GM12878 (cell line): ENCODE measurements around the gene DNMT3A. TPM values are rescaled to one million over a fixed set of nuclear protein-coding genes. Genes with fewer than 3 reads are reported as not detected.

Source experiments
- ATAC-seq: fragments of 200-7000 bp; cut with Tn5 transposase; 3 replicates; pipeline ENCODE4 v1.9.1; 2020; ENCODE audit warnings: mild to moderate bottlenecking, moderate library complexity
- BruUV-seq: library from RNA; stranded (reverse); fragments of 400-500 nt; replicated peaks from 2 replicates; lab custom pipeline; 2021; lab: Mats Ljungman, UMichigan
- CTCF ChIA-PET: fragments of 300-600 bp; sonication (Branson Sonifier 250); formaldehyde crosslinking; extraction: SDS; loops from one replicate; lab custom pipeline; 2021; ENCODE audit warnings: inconsistent platforms; lab: Yijun Ruan, JAX
- POLR2A ChIA-PET: fragments of 350-600 bp; formaldehyde crosslinking; extraction: SDS; loops from one replicate; lab custom pipeline; 2021; ENCODE audit warnings: inconsistent platforms; lab: Charles Lee
- RAD21 ChIA-PET: fragments of 300-600 bp; sonication (Branson Sonifier 250); formaldehyde crosslinking; loops from one replicate; lab custom pipeline; 2023; ENCODE audit warnings: antibody characterized with exemption; ENCODE audit not compliant: unreplicated experiment; lab: Charles Lee
- SMC1A ChIA-PET: fragments of 300-600 bp; sonication (Branson Sonifier 250); formaldehyde crosslinking; loops from one replicate; lab custom pipeline; 2023; ENCODE audit not compliant: unreplicated experiment, uncharacterized antibody; lab: Charles Lee
- DNase-seq: peaks from one replicate; pipeline ENCODE4 v3.0.0-alpha.2; 2011; ENCODE audit warnings: low read depth, low spot score
- FAIRE-seq: peaks from 3 replicates; lab custom pipeline; 2011; peaks lifted over from hg19 to GRCh38; lab: Jason Lieb, UNC
- H2AFZ ChIP-seq: 2 replicates; pipeline ENCODE4 v1.6.0; 2011; ENCODE audit warnings: low read depth, low read length, control low read depth; ENCODE audit not compliant: control insufficient read depth
- H3K27ac ChIP-seq: 2 replicates; pipeline ENCODE4 v1.5.1; 2011; ENCODE audit warnings: control low read depth; ENCODE audit not compliant: control insufficient read depth, insufficient read depth
- H3K27me3 ChIP-seq, 2 experiments: replicated peaks in 1 of 2; 2 replicates each; pipeline versions ENCODE4 v1.6.0 to v1.6.1; 2011; ENCODE audit warnings: low read length in 1 of 2; ENCODE audit not compliant: control insufficient read depth in 2 of 2, insufficient read depth in 2 of 2
- H3K36me3 ChIP-seq, 2 experiments: 2 replicates each; pipeline ENCODE4 v1.5.1; 2011; ENCODE audit warnings: low read length in 1 of 2; ENCODE audit not compliant: control insufficient read depth in 2 of 2, insufficient read depth in 2 of 2
- H3K4me1 ChIP-seq: 2 replicates; pipeline ENCODE4 v1.6.1; 2011; ENCODE audit warnings: mild to moderate bottlenecking, low read length, moderate library complexity, mixed read lengths; ENCODE audit not compliant: control insufficient read depth, insufficient read depth
- H3K4me2 ChIP-seq: 2 replicates; pipeline ENCODE4 v1.6.0; 2011; ENCODE audit warnings: control low read depth; ENCODE audit not compliant: control insufficient read depth, insufficient read depth
- H3K4me3 ChIP-seq: fragments of 200-600 bp; sonication (generic); 2 replicates; pipeline ENCODE4 v1.5.1; 2016
- H3K79me2 ChIP-seq: 2 replicates; pipeline ENCODE4 v1.6.0; 2011; ENCODE audit warnings: low read length; ENCODE audit not compliant: control insufficient read depth, insufficient read depth
- H3K9ac ChIP-seq: 2 replicates; pipeline ENCODE4 v1.8.0; 2011; ENCODE audit warnings: low read length, control low read depth, mixed read lengths; ENCODE audit not compliant: control insufficient read depth, insufficient read depth
- H3K9me3 ChIP-seq: replicated peaks from 3 replicates; pipeline ENCODE4 v1.5.1; 2011; ENCODE audit warnings: mild to moderate bottlenecking, low read length; ENCODE audit not compliant: control insufficient read depth, insufficient read depth
- H4K20me1 ChIP-seq: 2 replicates; pipeline ENCODE4 v1.6.0; 2011; ENCODE audit not compliant: control insufficient read depth, insufficient read depth
- BCL3 ChIP-seq: IDR thresholded peaks from 2 replicates; pipeline ENCODE4 v1.6.1; 2011; ENCODE audit warnings: borderline replicate concordance, low read depth, mild to moderate bottlenecking, moderate library complexity, low read length; ENCODE audit not compliant: insufficient read depth, poor library complexity, severe bottlenecking
- CBX3 ChIP-seq: fragments of 200-600 bp; sonication (generic); IDR thresholded peaks from 2 replicates; pipeline ENCODE4 v1.6.1; 2016; ENCODE audit warnings: low read depth, borderline replicate concordance
- EZH2 ChIP-seq: IDR thresholded peaks from 2 replicates; pipeline ENCODE4 v1.6.1; 2012; ENCODE audit warnings: low read depth, mild to moderate bottlenecking, control low read depth, inconsistent platforms, low read length, borderline replicate concordance; ENCODE audit not compliant: control insufficient read depth
- NFYA ChIP-seq: IDR thresholded peaks from 2 replicates; pipeline ENCODE4 v1.6.1; 2011; ENCODE audit warnings: low read depth, mild to moderate bottlenecking, low read length, improper control_type of control experiment, borderline replicate concordance
- PBX3 ChIP-seq: IDR thresholded peaks from 2 replicates; pipeline ENCODE4 v1.6.1; 2011; ENCODE audit warnings: mild to moderate bottlenecking, low read depth, low read length, moderate library complexity; ENCODE audit not compliant: insufficient replicate concordance
- POU2F2 ChIP-seq: IDR thresholded peaks from 3 replicates; pipeline ENCODE4 v1.6.1; 2011; ENCODE audit warnings: low read depth, mild to moderate bottlenecking, low read length, borderline replicate concordance
- REST ChIP-seq: IDR thresholded peaks from 2 replicates; pipeline ENCODE4 v1.6.1; 2012; ENCODE audit warnings: mild to moderate bottlenecking, low read depth, low read length
- SUZ12 ChIP-seq: fragments of 200-600 bp; sonication (generic); IDR thresholded peaks from one replicate; pipeline ENCODE4 v1.6.1; 2018; ENCODE audit warnings: antibody characterized with exemption, mild to moderate bottlenecking; ENCODE audit not compliant: unreplicated experiment
- WGBS: methylation state at CpG from one replicate; pipeline ENCODE4 v1.1.6; 2016; ENCODE audit warnings: low lambda C conversion rate; ENCODE audit not compliant: insufficient replicate concordance, insufficient coverage; ENCODE audit errors: missing lambda C conversion rate; 5-methylcytosine and 5-hydroxymethylcytosine counted together
- in situ Hi-C: fragments of 300-500 bp; cut with MboI; formaldehyde crosslinking; loops from 9 replicates; pipeline ENCODE4 v1.14.3; 2018; ENCODE audit warnings: mixed read lengths
- intact Hi-C: fragments of 100-400 bp; cut with micrococcal nuclease; formaldehyde crosslinking; loops from one replicate; pipeline ENCODE4 v1.14.2; 2022; ENCODE audit not compliant: unreplicated experiment
- polyA plus RNA-seq, 11 experiments: library from polyadenylated mRNA; depleted of rRNA in 4 of 11; unstranded in 6 of 11; stranded (reverse) in 5 of 11; fragments of >200 nt; fragmentation: Nextera tagmentation in 4 of 11; fragmentation: Illumina TruSeq in 1 of 11; extraction: Ambion mirVana in 4 of 11; extraction: Trizol in 1 of 11; gene quantifications; 1 replicate in 1 of 11; 2 replicates in 10 of 11; pipeline versions ENCODE4 v1.2.1 to v1.2.3, GENCODE V29; 2011 to 2016; ENCODE audit warnings: inconsistent platforms in 2 of 11, missing spikeins in 2 of 11, low read depth in 1 of 11
- total RNA-seq, 4 experiments: library from RNA; depleted of rRNA in 3 of 4; stranded (reverse); fragments of >200 nt in 3 of 4; fragmentation: Illumina TruSeq in 1 of 4; extraction: Trizol in 1 of 4; gene quantifications; 2 replicates each; pipeline versions ENCODE4 v1.2.1 to v1.2.3, GENCODE V29; 2013 to 2021

Gene DNMT3A
- total and polyA plus RNA-seq, 10 of the 15 experiments (the other 5 are each of a cell fraction or from before 2014, with no cell fraction given), result 7.4 to 51.6 (median 17.4) TPM

GRCh38 chr2:25300001-25300400, 41.7 kb downstream of the DNMT3A start (continued):
- TF ChIP-seq REST (no peak), CBX3 (no peak), POU2F2 (no peak), NFYA (no peak)

GRCh38 chr2:25298776-25299431, 42.8 kb downstream of the DNMT3A start:
- ChIA-PET RAD21 (no interaction called here), SMC1A (no interaction called here), POLR2A (interaction anchor here (0.7 kb wide), 1 partner anchor 15 kb away, joined by 3 read pairs; no protein-coding TSS in a partner anchor), CTCF (no interaction called here)
- Histone ChIP-seq H3K36me3 (peaks cover 6 to 14% of the 10 kb centered on the region in 2 experiments; a peak in 3 of 4 replicates), H3K27ac (no peak overlapping the region), H3K9me3 (no peaks in the 10 kb centered on the region), H3K27me3 (no peaks in the 10 kb centered on the region), H3K79me2 (no peaks in the 10 kb centered on the region), H3K4me1 (peaks cover 63% of the 10 kb centered on the region), H4K20me1 (no peaks in the 10 kb centered on the region), H3K4me2 (no peak overlapping the region), H2AFZ (no peak overlapping the region), H3K9ac (no peak overlapping the region), H3K4me3 (no peak overlapping the region)
- in situ Hi-C loops, result no loop called here
- DNase-seq (no peak), FAIRE-seq (no peak), ATAC-seq (no peak)
- no TSS peak for BruUV-seq
- 96% methylated on average over 7 of the region's 7 CpGs for WGBS
- intact Hi-C loops, result no loop called here
- no peak for TF ChIP-seq BCL3
- no peak for TF ChIP-seq SUZ12
- no peak for TF ChIP-seq PBX3
- TF ChIP-seq EZH2, result no peak
- TF ChIP-seq NFYA, result no peak
